H1 (cell line): Measurements from ENCODE around the gene ZNF586.

Experiments used
- CEBPB ChIP-seq: IDR thresholded peaks from 2 replicates; pipeline ENCODE4 v1.6.1; 2012; ENCODE audit warnings: low read depth, low read length
- CHD1 ChIP-seq: IDR thresholded peaks from 2 replicates; pipeline ENCODE4 v1.6.1; 2012; ENCODE audit warnings: low read depth, low read length, improper control_type of control experiment
- CHD2 ChIP-seq: IDR thresholded peaks from 2 replicates; pipeline ENCODE4 v1.6.1; 2012; ENCODE audit warnings: low read length, improper control_type of control experiment
- EP300 ChIP-seq, 2 experiments: IDR thresholded peaks; 1 replicate in 1 of 2; 2 replicates in 1 of 2; pipeline ENCODE4 v1.6.1; 2011 to 2012; ENCODE audit warnings: low read depth in 2 of 2, low read length in 2 of 2, mild to moderate bottlenecking in 2 of 2, borderline replicate concordance in 1 of 2, inconsistent platforms in 1 of 2, moderate library complexity in 1 of 2
- GABPA ChIP-seq: IDR thresholded peaks from 2 replicates; pipeline ENCODE4 v1.6.1; 2011; ENCODE audit warnings: mild to moderate bottlenecking, low read length, moderate library complexity, borderline replicate concordance; ENCODE audit not compliant: insufficient read depth
- POLR2A ChIP-seq, 2 experiments: IDR thresholded peaks; 1 replicate in 1 of 2; 2 replicates in 1 of 2; pipeline ENCODE4 v1.6.1; 2011; ENCODE audit warnings: low read depth in 2 of 2, low read length in 2 of 2, mild to moderate bottlenecking in 2 of 2; ENCODE audit errors: control extremely low read depth in 1 of 2
- SAP30 ChIP-seq: fragments of 300-600 bp; sonication (generic); IDR thresholded peaks from 2 replicates; pipeline ENCODE4 v1.7.1; 2012; ENCODE audit warnings: low read length, moderate library complexity, mild to moderate bottlenecking, inconsistent platforms; ENCODE audit not compliant: insufficient read depth, insufficient replicate concordance
- SIN3A ChIP-seq, 2 experiments: IDR thresholded peaks in 1 of 2; conservative IDR thresholded peaks in 1 of 2; 2 replicates each; pipeline ENCODE4 v1.6.1; 2011 to 2012; ENCODE audit warnings: low read length in 2 of 2, improper control_type of control experiment in 1 of 2, low read depth in 1 of 2, mild to moderate bottlenecking in 1 of 2
- TF ChIP-seq, protein P1 (sequence below), 3 experiments: IDR thresholded peaks; 1 replicate in 2 of 3; 2 replicates in 1 of 3; pipeline versions ENCODE4 v1.5.1 to v1.6.1; 2011; ENCODE audit warnings: low read length in 3 of 3, mild to moderate bottlenecking in 3 of 3, inconsistent platforms in 2 of 3, low read depth in 1 of 3, moderate library complexity in 1 of 3; ENCODE audit not compliant: insufficient read depth in 1 of 3; ENCODE audit errors: control extremely low read depth in 1 of 3

DNA sequence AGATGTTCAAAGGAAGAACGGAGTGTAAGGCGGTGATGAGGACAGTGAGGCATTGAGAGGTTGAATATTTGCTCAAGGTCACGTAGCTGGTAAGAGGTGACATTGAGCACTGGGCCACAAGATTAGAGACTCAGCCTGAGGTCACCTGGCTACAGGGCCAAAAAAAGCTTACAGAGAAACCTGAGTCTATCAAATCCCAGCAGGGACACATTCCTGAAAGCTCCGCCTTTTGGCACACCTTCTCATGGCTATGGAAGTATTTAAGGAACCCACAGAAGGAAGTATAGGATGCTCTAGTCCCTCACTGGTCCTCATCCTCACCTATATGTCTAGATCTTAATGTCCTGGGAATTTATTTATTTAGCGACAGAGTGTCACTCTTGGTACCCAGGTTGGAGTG lies 17.4 kb downstream of the ZNF586 start:
- TF ChIP-seq POLR2A (IDR thresholded peaks at IDR 0.05; ENCODE audit: control extremely low read depth in 1 of 2, low read depth in 2 of 2, low read length in 2 of 2), result no peak
- no peak for TF ChIP-seq EP300 (IDR thresholded peaks at IDR 0.05; ENCODE audit: borderline replicate concordance in 1 of 2, low read depth in 2 of 2, low read length in 2 of 2)
- no peak for TF ChIP-seq CHD2
- TF ChIP-seq, protein P1, sequence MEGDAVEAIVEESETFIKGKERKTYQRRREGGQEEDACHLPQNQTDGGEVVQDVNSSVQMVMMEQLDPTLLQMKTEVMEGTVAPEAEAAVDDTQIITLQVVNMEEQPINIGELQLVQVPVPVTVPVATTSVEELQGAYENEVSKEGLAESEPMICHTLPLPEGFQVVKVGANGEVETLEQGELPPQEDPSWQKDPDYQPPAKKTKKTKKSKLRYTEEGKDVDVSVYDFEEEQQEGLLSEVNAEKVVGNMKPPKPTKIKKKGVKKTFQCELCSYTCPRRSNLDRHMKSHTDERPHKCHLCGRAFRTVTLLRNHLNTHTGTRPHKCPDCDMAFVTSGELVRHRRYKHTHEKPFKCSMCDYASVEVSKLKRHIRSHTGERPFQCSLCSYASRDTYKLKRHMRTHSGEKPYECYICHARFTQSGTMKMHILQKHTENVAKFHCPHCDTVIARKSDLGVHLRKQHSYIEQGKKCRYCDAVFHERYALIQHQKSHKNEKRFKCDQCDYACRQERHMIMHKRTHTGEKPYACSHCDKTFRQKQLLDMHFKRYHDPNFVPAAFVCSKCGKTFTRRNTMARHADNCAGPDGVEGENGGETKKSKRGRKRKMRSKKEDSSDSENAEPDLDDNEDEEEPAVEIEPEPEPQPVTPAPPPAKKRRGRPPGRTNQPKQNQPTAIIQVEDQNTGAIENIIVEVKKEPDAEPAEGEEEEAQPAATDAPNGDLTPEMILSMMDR (IDR thresholded peaks at IDR 0.05; ENCODE audit: control extremely low read depth in 1 of 3, insufficient read depth in 1 of 3, low read depth in 1 of 3, low read length in 3 of 3), result no peak
- no peak for TF ChIP-seq SIN3A (conservative IDR thresholded peaks at IDR 0.05 in 1 of 2, IDR thresholded peaks at IDR 0.05 in 1 of 2; ENCODE audit: low read depth in 1 of 2, low read length in 2 of 2)
- TF ChIP-seq SAP30, result no peak
- no peak for TF ChIP-seq CHD1
- no peak for TF ChIP-seq CEBPB
- TF ChIP-seq GABPA, result no peak
